Fibroblast of mammary gland (primary cell): ENCODE results near the gene TMEM151B.

Experiments used
- DNase-seq: peaks from one replicate; pipeline ENCODE4 v3.0.0-alpha.2; 2010; ENCODE audit warnings: low read depth
- H3K4me3 ChIP-seq: 2 replicates; pipeline ENCODE4 v1.5.1; 2011; ENCODE audit warnings: low read depth, mild to moderate bottlenecking, low read length, moderate library complexity; ENCODE audit not compliant: control insufficient read depth
- CTCF ChIP-seq: conservative IDR thresholded peaks from 2 replicates; pipeline ENCODE4 v1.5.1; 2011; ENCODE audit warnings: low read depth, low read length, inconsistent platforms; ENCODE audit not compliant: control insufficient read depth, insufficient read depth

TMEM151B gene

DNA sequence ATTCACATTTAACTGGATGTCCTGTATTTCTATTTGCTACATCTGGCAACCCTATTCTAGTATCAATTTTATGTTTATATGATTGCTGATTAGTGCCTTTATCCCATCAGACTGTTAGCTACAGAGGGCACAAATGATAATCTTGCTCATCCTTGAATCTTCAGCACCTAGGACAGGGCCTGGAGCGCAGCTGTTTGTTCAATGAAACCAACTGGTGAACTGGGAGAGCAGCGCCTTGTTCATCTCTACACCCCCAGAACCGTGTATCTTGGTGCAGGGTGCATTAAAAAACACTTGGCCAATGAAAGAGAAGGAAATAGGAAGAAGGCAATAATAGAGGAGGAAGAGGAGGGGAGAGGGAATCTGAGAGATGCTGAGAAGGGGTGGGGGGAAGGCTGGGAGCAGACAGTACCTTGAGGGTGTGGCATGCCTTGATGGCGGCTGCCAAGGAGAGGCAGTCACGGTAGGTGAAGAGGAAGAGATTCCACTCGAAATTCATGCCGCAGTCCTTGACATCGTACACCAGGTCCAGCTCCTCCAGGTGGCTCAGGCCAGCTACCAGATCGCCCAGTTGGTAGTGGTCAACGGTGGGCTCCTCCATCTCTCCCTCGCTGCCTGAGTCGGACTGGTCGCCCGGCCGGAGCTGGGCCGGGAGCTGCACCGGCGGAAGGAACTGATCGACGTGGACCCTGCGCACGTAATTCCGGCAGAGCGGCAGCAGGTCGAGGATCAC is 15.5 kb downstream of the TMEM151B start:
- no peak for TF ChIP-seq CTCF
- no peak for DNase-seq

DNA sequence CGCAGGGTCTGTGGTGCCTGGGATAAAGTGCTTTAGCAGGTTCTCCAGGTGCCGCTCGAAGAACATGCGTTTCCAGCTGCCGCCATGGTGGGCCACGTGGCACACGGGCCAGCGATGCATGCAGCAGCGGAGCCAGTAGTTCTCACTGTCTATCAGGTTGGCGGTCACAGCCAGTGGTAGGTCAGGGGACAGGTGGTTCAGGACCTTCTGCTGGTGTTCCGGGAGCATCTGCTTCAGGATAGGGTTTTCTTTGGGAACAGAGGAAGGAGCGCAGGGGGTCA is 16.0 kb downstream of the TMEM151B start:
- no peak for TF ChIP-seq CTCF
- DNase-seq, result no peak
- H3K4me3 ChIP-seq, result no peak overlapping the region

More for the DNA sequence above, 15.5 kb downstream of the TMEM151B start:
- H3K4me3 ChIP-seq, result no peak overlapping the region

DNA sequence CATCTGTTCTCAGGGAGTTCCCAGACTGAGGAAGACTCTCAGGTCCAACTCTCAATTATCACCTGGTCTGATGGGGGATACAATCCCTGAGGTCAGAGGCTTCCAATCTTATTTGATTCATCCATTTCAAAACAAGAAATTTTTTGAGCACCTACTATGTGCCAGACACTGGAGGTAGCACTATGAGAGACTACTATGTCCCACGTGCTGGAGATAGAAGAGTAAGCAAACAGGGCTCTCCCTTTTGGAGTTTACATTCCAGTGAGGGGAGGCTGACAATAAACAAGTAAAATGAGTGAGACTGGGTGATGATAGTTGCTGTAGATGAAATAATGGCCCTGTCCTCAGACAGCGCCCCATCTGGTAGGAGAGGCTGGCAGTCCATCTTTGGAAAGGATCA is 16.5 kb downstream of the TMEM151B start:
- TF ChIP-seq CTCF, result no peak
- H3K4me3 ChIP-seq, result no peak overlapping the region
- DNase-seq, result no peak

- no peak overlapping the region for H3K4me3 ChIP-seq
- TF ChIP-seq CTCF, result no peak
- no peak for DNase-seq
Measured at GRCh38 chr6:44289726-44290260, 19.5 kb downstream of the TMEM151B start.

- no peak for TF ChIP-seq CTCF
Measured at GRCh38 chr6:44291841-44292240, 21.6 kb downstream of the TMEM151B start.

GRCh38 chr6:44292661-44293365 is 22.6 kb downstream of the TMEM151B start:
- TF ChIP-seq CTCF, result no peak
- DNase-seq, result no peak
- H3K4me3 ChIP-seq, result no peak overlapping the region

More at GRCh38 chr6:44291841-44292240, 21.6 kb downstream of the TMEM151B start:
- no peak for DNase-seq
- no peak overlapping the region for H3K4me3 ChIP-seq
